ENCODE results near the gene ZSCAN32.

ZSCAN32 gene

GRCh38 chr16:3356118-3356517, 44.7 kb downstream of the ZSCAN32 start:
- DNase-seq (ENCODE audit: low spot score), result no peak

- DNase-seq (ENCODE audit: low spot score), result no peak
Measured at GRCh38 chr16:3355589-3355988, 45.2 kb downstream of the ZSCAN32 start, which contains the start of gene OR2C1. OR2C1 (plus strand) TSS chr16:3355889; CDS start chr16:3355941, 52 bp downstream.

GRCh38 chr16:3349175-3349574, 51.6 kb downstream of the ZSCAN32 start:
- no peak for DNase-seq (ENCODE audit: low spot score)

GRCh38 chr16:3348547-3349167, 52.1 kb downstream of the ZSCAN32 start:
- no peak for DNase-seq (ENCODE audit: low spot score)

GRCh38 chr16:3347586-3347985, 53.2 kb downstream of the ZSCAN32 start:
- no peak for DNase-seq (ENCODE audit: low spot score)

GRCh38 chr16:3346041-3346440, 54.8 kb downstream of the ZSCAN32 start:
- DNase-seq (ENCODE audit: low spot score), result no peak

All from COLO829 (cell line).